HCT116 (cell line): Measurements from ENCODE around the gene PHF11. TPM values are rescaled to one million over a fixed set of nuclear protein-coding genes. Genes with fewer than 3 reads are reported as not detected.

ENCODE experiments used
- ATAC-seq: fragments of 200-7000 bp; cut with Tn5 transposase; 2 replicates; pipeline ENCODE4 v1.9.1; 2020; ENCODE audit warnings: mild to moderate bottlenecking, moderate library complexity
- BruUV-seq: library from RNA; stranded (reverse); fragments of 400-500 nt; replicated peaks from 2 replicates; lab custom pipeline; 2021; lab: Mats Ljungman, UMichigan
- CTCF ChIA-PET: fragments of 300-600 bp; sonication (Branson Sonifier 250); formaldehyde crosslinking; loops from one replicate; lab custom pipeline; 2021; ENCODE audit warnings: antibody characterized with exemption; lab: Charles Lee
- POLR2A ChIA-PET: fragments of 300-600, 350-600 bp; sonication (Branson Sonifier 250); formaldehyde crosslinking; loops from one replicate; lab custom pipeline; 2021; ENCODE audit warnings: antibody characterized with exemption; lab: Charles Lee
- RAD21 ChIA-PET, 2 experiments: fragments of 300-600 bp; sonication (Branson Sonifier 250); formaldehyde crosslinking; loops; one replicate each; lab custom pipeline; 2023; ENCODE audit warnings: low total read pairs in 2 of 2; ENCODE audit not compliant: uncharacterized antibody in 2 of 2, unreplicated experiment in 2 of 2, low non-redundant PET in 1 of 2; lab: Charles Lee
- DNase-seq: peaks from one replicate; pipeline ENCODE4 v3.0.0-alpha.2; 2010; ENCODE audit warnings: low read depth, low spot score
- H2AFZ ChIP-seq: fragments of 200-600 bp; shearing (Covaris generic), sonication (generic); 2 replicates; pipeline ENCODE4 v1.6.1; 2017; ENCODE audit warnings: low read depth, mixed run types, mixed read lengths, antibody characterized with exemption, low read length; ENCODE audit not compliant: poor library complexity, severe bottlenecking
- H3K27ac ChIP-seq: 2 replicates; pipeline ENCODE4 v1.5.1; 2012; ENCODE audit warnings: low read depth, low read length
- H3K27me3 ChIP-seq: fragments of 200-600 bp; sonication (generic); 2 replicates; pipeline ENCODE4 v1.6.1; 2016; ENCODE audit warnings: mixed run types, low read length, mixed read lengths; ENCODE audit not compliant: insufficient read depth
- H3K36me3 ChIP-seq, 2 experiments: fragments of 200-500 bp in 1 of 2; fragments of 200-600 bp in 1 of 2; sonication (Bioruptor generic) in 1 of 2; sonication (generic) in 1 of 2; 2 replicates each; pipeline versions ENCODE4 v1.5.1 to v1.6.1; 2014 to 2016; ENCODE audit warnings: low read length in 2 of 2, inconsistent platforms in 1 of 2, mixed read lengths in 1 of 2, mixed run types in 1 of 2; ENCODE audit not compliant: insufficient read depth in 2 of 2, control insufficient read depth in 1 of 2
- H3K4me1 ChIP-seq, 2 experiments: fragments of 200-600 bp in 1 of 2; sonication (generic) in 1 of 2; 2 replicates each; pipeline versions ENCODE4 v1.5.1 to v1.6.1; 2012 to 2017; ENCODE audit warnings: low read length in 2 of 2, inconsistent platforms in 1 of 2, mild to moderate bottlenecking in 1 of 2, mixed read lengths in 1 of 2, mixed run types in 1 of 2, moderate library complexity in 1 of 2; ENCODE audit not compliant: insufficient read depth in 2 of 2, control insufficient read depth in 1 of 2
- H3K4me2 ChIP-seq: fragments of 200-600 bp; sonication (generic); 2 replicates; pipeline ENCODE4 v1.6.1; 2017; ENCODE audit warnings: mixed run types, low read length, mixed read lengths
- H3K4me3 ChIP-seq, 2 experiments: fragments of 200-600 bp in 1 of 2; sonication (generic) in 1 of 2; replicated peaks in 1 of 2; 2 replicates each; pipeline ENCODE4 v1.5.1; 2011 to 2016; ENCODE audit warnings: low read length in 2 of 2, control low read depth in 1 of 2, low read depth in 1 of 2, mild to moderate bottlenecking in 1 of 2, mixed read lengths in 1 of 2, mixed run types in 1 of 2
- H3K79me2 ChIP-seq: fragments of 200-600 bp; sonication (generic); 2 replicates; pipeline ENCODE4 v1.6.1; 2017; ENCODE audit warnings: mild to moderate bottlenecking, mixed run types, low read length, moderate library complexity, mixed read lengths; ENCODE audit not compliant: insufficient read depth
- H3K9ac ChIP-seq: fragments of 200-600 bp; sonication (generic); 2 replicates; pipeline ENCODE4 v1.6.1; 2016; ENCODE audit warnings: low read length, mixed read lengths
- H3K9me2 ChIP-seq: fragments of 200-600 bp; sonication (generic), shearing (Covaris generic); 2 replicates; pipeline ENCODE4 v1.6.1; 2017; ENCODE audit warnings: mixed run types, mild to moderate bottlenecking, moderate library complexity; ENCODE audit not compliant: insufficient read depth
- H3K9me3 ChIP-seq, 2 experiments: fragments of 200-500 bp in 1 of 2; fragments of 200-600 bp in 1 of 2; sonication (Bioruptor generic) in 1 of 2; sonication (generic) in 1 of 2; 2 replicates each; pipeline ENCODE4 v1.6.1; 2014 to 2017; ENCODE audit warnings: low read length in 2 of 2, mixed read lengths in 2 of 2, inconsistent platforms in 1 of 2, low read depth in 1 of 2, mild to moderate bottlenecking in 1 of 2, mixed run types in 1 of 2, moderate library complexity in 1 of 2; ENCODE audit not compliant: control insufficient read depth in 1 of 2, insufficient read depth in 1 of 2
- H4K20me1 ChIP-seq: fragments of 200-600 bp; sonication (generic), shearing (Covaris generic); 2 replicates; pipeline ENCODE4 v1.6.1; 2017; ENCODE audit warnings: mixed run types, mild to moderate bottlenecking, moderate library complexity; ENCODE audit not compliant: insufficient read depth
- CBX3 ChIP-seq: IDR thresholded peaks from 2 replicates; pipeline ENCODE4 v1.6.1; 2012; ENCODE audit warnings: low read depth
- EGR1 ChIP-seq: IDR thresholded peaks from 2 replicates; pipeline ENCODE4 v1.6.1; 2012; ENCODE audit warnings: low read depth
- EZH2 ChIP-seq: fragments of 200-600 bp; sonication (generic); IDR thresholded peaks from 2 replicates; pipeline ENCODE4 v1.6.1; 2017; ENCODE audit warnings: antibody characterized with exemption, mixed run types
- EZH2phosphoT487 ChIP-seq: fragments of 200-600 bp; IDR thresholded peaks from 2 replicates; pipeline ENCODE4 v1.6.1; 2018; ENCODE audit warnings: antibody characterized with exemption, borderline replicate concordance
- SP1 ChIP-seq: IDR thresholded peaks from 2 replicates; pipeline ENCODE4 v1.6.1; 2012; ENCODE audit warnings: low read depth
- TCF7L2 ChIP-seq: IDR thresholded peaks from 2 replicates; pipeline ENCODE4 v1.7.0; 2011; ENCODE audit warnings: borderline replicate concordance, inconsistent platforms; ENCODE audit not compliant: insufficient read depth, insufficient read length; ENCODE audit errors: extremely low read depth
- YY1 ChIP-seq: IDR thresholded peaks from 2 replicates; pipeline ENCODE4 v1.6.1; 2011; ENCODE audit warnings: low read length, low read depth, moderate library complexity, mild to moderate bottlenecking; ENCODE audit not compliant: insufficient replicate concordance; ENCODE audit errors: extremely low read depth
- intact Hi-C: fragments of 100-400 bp; cut with micrococcal nuclease; formaldehyde crosslinking; loops from 2 replicates; pipeline ENCODE4 v1.10.0; 2022
- total RNA-seq: library from RNA; stranded (reverse); gene quantifications from one replicate; pipeline ENCODE4 v1.2.1, GENCODE V29; 2021; ENCODE audit not compliant: unreplicated experiment
- TF ChIP-seq, protein P1 (sequence below): IDR thresholded peaks from 2 replicates; pipeline ENCODE4 v1.6.1; 2012

Gene PHF11
- total RNA-seq, 1 experiment from 2014 or later, result 12.1 TPM

DNA sequence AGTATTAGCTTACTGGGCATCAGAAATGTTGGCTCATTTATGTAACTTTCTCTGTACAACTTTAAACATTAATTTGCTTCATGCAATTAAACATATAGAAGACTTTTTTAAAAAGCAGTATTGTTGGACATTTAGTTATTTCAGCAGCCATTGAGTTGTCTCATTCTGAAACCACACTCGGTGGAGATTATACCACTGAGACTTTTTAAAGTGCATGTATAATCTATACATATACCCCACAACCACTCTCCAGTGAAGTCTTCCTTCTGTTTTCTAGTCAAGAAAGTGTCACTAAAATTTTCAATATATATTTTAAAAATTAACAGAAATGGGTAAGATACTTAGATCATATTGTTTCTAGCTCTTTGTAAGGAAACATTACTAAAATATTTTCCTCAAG lies 36.2 kb upstream of the PHF11 start:
- no TSS peak for BruUV-seq
- Histone ChIP-seq H3K9me3 (no peaks in the 10 kb centered on the region; a peak in 2 of 4 replicates), H4K20me1 (no peaks in the 10 kb centered on the region), H3K4me2 (no peak overlapping the region), H3K4me1 (no peaks in the 10 kb centered on the region), H3K27ac (no peak overlapping the region), H3K9me2 (no peaks in the 10 kb centered on the region), H3K4me3 (no peak overlapping the region), H3K9ac (no peak overlapping the region), H3K79me2 (no peaks in the 10 kb centered on the region), H2AFZ (no peak overlapping the region), H3K36me3 (no peaks in the 10 kb centered on the region; a peak in 1 of 4 replicates), H3K27me3 (no peaks in the 10 kb centered on the region)
- ChIA-PET CTCF (no interaction called here), RAD21 (no interaction called here), POLR2A (interaction anchor here (2.0 kb wide), 1 partner anchor 16 kb away, joined by 5 read pairs; the partner anchor contains the start of genes CAB39L and SETDB2)
- intact Hi-C loops, result no loop called here
- TF ChIP-seq SP1, result no peak
- no peak for TF ChIP-seq TCF7L2
- TF ChIP-seq, protein P1, sequence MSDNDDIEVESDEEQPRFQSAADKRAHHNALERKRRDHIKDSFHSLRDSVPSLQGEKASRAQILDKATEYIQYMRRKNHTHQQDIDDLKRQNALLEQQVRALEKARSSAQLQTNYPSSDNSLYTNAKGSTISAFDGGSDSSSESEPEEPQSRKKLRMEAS, result no peak
- TF ChIP-seq EGR1, result no peak
- no peak for TF ChIP-seq YY1
- no peak for TF ChIP-seq CBX3
- no peak for DNase-seq
- ATAC-seq, result no peak

DNA sequence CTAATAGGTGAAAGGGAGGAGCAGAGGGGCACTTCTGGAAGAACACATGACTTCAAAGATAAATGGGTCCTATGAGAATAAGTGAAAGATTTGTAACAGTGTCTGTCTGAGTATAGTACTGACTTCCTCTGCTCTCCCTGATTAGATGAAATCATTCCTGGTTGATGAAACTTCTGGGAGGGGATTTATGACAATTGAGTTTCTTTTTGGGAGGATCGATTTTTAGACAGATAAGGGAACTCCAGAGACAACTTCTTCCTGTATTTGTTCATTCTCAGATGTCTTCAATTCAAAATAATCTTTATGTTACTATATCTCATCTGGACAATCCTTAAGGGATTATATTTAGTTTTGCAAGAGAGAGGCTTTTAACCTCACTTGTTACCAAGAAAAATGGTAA lies 31.7 kb upstream of the PHF11 start:
- Histone ChIP-seq H3K27me3 (no peaks in the 10 kb centered on the region), H3K4me2 (no peak overlapping the region), H3K27ac (no peak overlapping the region), H2AFZ (no peak overlapping the region), H4K20me1 (no peaks in the 10 kb centered on the region), H3K9me2 (no peaks in the 10 kb centered on the region), H3K4me1 (no peaks in the 10 kb centered on the region), H3K4me3 (no peak overlapping the region), H3K9ac (no peak overlapping the region), H3K9me3 (no peaks in the 10 kb centered on the region; a peak in 2 of 4 replicates), H3K36me3 (no peaks in the 10 kb centered on the region; a peak in 1 of 4 replicates), H3K79me2 (no peaks in the 10 kb centered on the region)
- intact Hi-C loops, result no loop called here
- BruUV-seq, result no TSS peak
- ChIA-PET POLR2A (no interaction called here), CTCF (no interaction called here), RAD21 (no interaction called here)
- ATAC-seq, result no peak
- no peak for DNase-seq
- no peak for TF ChIP-seq EZH2phosphoT487
- no peak for TF ChIP-seq EZH2
